WTC11 (cell line): ENCODE data around the gene FSHR. TPM values are rescaled to one million over a fixed set of nuclear protein-coding genes. Genes with fewer than 3 reads are reported as not detected.

ENCODE experiments used
- ATAC-seq: fragments of 200-7000 bp; cut with Tn5 transposase; 2 replicates; pipeline ENCODE4 v1.10.0; 2021; ENCODE audit warnings: mild to moderate bottlenecking, moderate library complexity
- CTCF ChIA-PET: fragments of 300-600 bp; sonication (Branson Sonifier 250); formaldehyde crosslinking; loops from one replicate; lab custom pipeline; 2021; ENCODE audit warnings: antibody characterized with exemption; lab: Charles Lee
- POLR2A ChIA-PET: fragments of 350-600 bp; sonication (Branson Sonifier 250); formaldehyde crosslinking; loops from one replicate; lab custom pipeline; 2021; ENCODE audit warnings: antibody characterized with exemption; lab: Charles Lee
- DNase-seq: peaks from one replicate; pipeline ENCODE4 v3.0.0; 2021; ENCODE audit warnings: low spot score
- H3K27ac Mint-ChIP-seq: 2 replicates; pipeline ENCODE4 v1.8.0; 2021; ENCODE audit warnings: mixed read lengths
- H3K27me3 Mint-ChIP-seq: 2 replicates; pipeline ENCODE4 v1.8.0; 2021; ENCODE audit warnings: low read depth, mild to moderate bottlenecking, moderate library complexity, mixed read lengths
- H3K36me3 Mint-ChIP-seq: 2 replicates; pipeline ENCODE4 v1.8.0; 2021; ENCODE audit warnings: mixed read lengths
- H3K4me1 Mint-ChIP-seq: 2 replicates; pipeline ENCODE4 v1.8.0; 2022; ENCODE audit warnings: mixed read lengths
- H3K4me3 Mint-ChIP-seq: 2 replicates; pipeline ENCODE4 v1.8.0; 2021; ENCODE audit warnings: mild to moderate bottlenecking, moderate library complexity, mixed read lengths
- H3K9me3 Mint-ChIP-seq: 2 replicates; pipeline ENCODE4 v1.8.0; 2021; ENCODE audit warnings: mixed read lengths
- AFF4 ChIP-seq: sonication (generic); formaldehyde crosslinking; IDR thresholded peaks from 2 replicates; pipeline ENCODE4 v1.8.1; 2023; ENCODE audit warnings: mild to moderate bottlenecking, missing genetic modification reagents, borderline replicate concordance
- AR ChIP-seq: fragments of 250-450 bp; sonication (Bioruptor Pico); IDR thresholded peaks from 2 replicates; pipeline ENCODE4 v1.9.0; 2021; ENCODE audit warnings: mild to moderate bottlenecking
- CTCF ChIP-seq: fragments of 200-600 bp; IDR thresholded peaks from 2 replicates; pipeline ENCODE4 v1.8.0; 2022; ENCODE audit warnings: antibody characterized with exemption
- E2F4 ChIP-seq: sonication (generic); formaldehyde crosslinking; IDR thresholded peaks from 2 replicates; pipeline ENCODE4 v1.8.1; 2022; ENCODE audit warnings: low read depth, mild to moderate bottlenecking, moderate library complexity, missing genetic modification reagents, borderline replicate concordance
- E2F5 ChIP-seq: sonication (generic); formaldehyde crosslinking; IDR thresholded peaks from 2 replicates; pipeline ENCODE4 v1.8.1; 2022; ENCODE audit warnings: mild to moderate bottlenecking, moderate library complexity, missing genetic modification reagents
- FOXJ3 ChIP-seq: sonication (generic); formaldehyde crosslinking; IDR thresholded peaks from 2 replicates; pipeline ENCODE4 v1.9.0; 2021; ENCODE audit warnings: missing genetic modification reagents, mild to moderate bottlenecking, borderline replicate concordance
- GABPB1 ChIP-seq: sonication (generic); formaldehyde crosslinking; IDR thresholded peaks from 2 replicates; pipeline ENCODE4 v1.8.1; 2023; ENCODE audit warnings: mild to moderate bottlenecking, missing genetic modification reagents
- JAZF1 ChIP-seq: fragments of 250-450 bp; sonication (Bioruptor Pico); IDR thresholded peaks from 2 replicates; pipeline ENCODE4 v1.9.0; 2021; ENCODE audit warnings: moderate library complexity, mild to moderate bottlenecking, inconsistent platforms
- MAX ChIP-seq: sonication (generic); formaldehyde crosslinking; IDR thresholded peaks from 2 replicates; pipeline ENCODE4 v1.8.0; 2022; ENCODE audit warnings: mild to moderate bottlenecking, missing genetic modification reagents
- MYBL2 ChIP-seq: sonication (generic); formaldehyde crosslinking; IDR thresholded peaks from 2 replicates; pipeline ENCODE4 v1.8.1; 2023; ENCODE audit warnings: mild to moderate bottlenecking, moderate library complexity, missing genetic modification reagents
- NFE2L1 ChIP-seq: sonication (generic); formaldehyde crosslinking; IDR thresholded peaks from 2 replicates; pipeline ENCODE4 v1.8.1; 2023; ENCODE audit warnings: missing genetic modification reagents
- SMAD3 ChIP-seq: sonication (generic); formaldehyde crosslinking; IDR thresholded peaks from 2 replicates; pipeline ENCODE4 v1.8.0; 2022; ENCODE audit warnings: missing genetic modification reagents, mild to moderate bottlenecking, borderline replicate concordance
- SMAD4 ChIP-seq: sonication (generic); formaldehyde crosslinking; IDR thresholded peaks from 2 replicates; pipeline ENCODE4 v1.8.0; 2022; ENCODE audit warnings: mild to moderate bottlenecking, missing genetic modification reagents
- ZNF232 ChIP-seq: sonication (generic); formaldehyde crosslinking; IDR thresholded peaks from 2 replicates; pipeline ENCODE4 v1.8.0; 2022; ENCODE audit warnings: mild to moderate bottlenecking, missing genetic modification reagents
- ZNF512 ChIP-seq: sonication (generic); formaldehyde crosslinking; IDR thresholded peaks from 2 replicates; pipeline ENCODE4 v1.8.1; 2022; ENCODE audit warnings: missing genetic modification reagents, borderline replicate concordance
- total RNA-seq: library from RNA; stranded (reverse); gene quantifications from 3 replicates; pipeline ENCODE4 v1.2.3, GENCODE V29; 2021

FSHR gene
- total RNA-seq, 1 experiment from 2014 or later = not detected

GRCh38 chr2:49032126-49032525 is 122.2 kb downstream of the FSHR start (continued):
- TF ChIP-seq E2F5 (CRISPR knock-in tag) (no peak), MYBL2 (CRISPR knock-in tag) (no peak), NFE2L1 (CRISPR knock-in tag) (no peak), E2F4 (CRISPR knock-in tag) (no peak), AFF4 (CRISPR knock-in tag) (no peak), JAZF1 (CRISPR knock-in tag) (no peak)

- H3K36me3 Mint-ChIP-seq = no peaks in the 10 kb centered on the region
- H3K27me3 Mint-ChIP-seq = no peaks in the 10 kb centered on the region
- H3K4me3 Mint-ChIP-seq = no peak overlapping the region
- H3K27ac Mint-ChIP-seq = no peak overlapping the region
- ChIA-PET CTCF (no interaction called here), POLR2A (no interaction called here)
- no peak for TF ChIP-seq SMAD4 (CRISPR knock-in tag)
- no peak for TF ChIP-seq ZNF232 (CRISPR knock-in tag)
- no peak for TF ChIP-seq SMAD3
- no peak for TF ChIP-seq GABPB1 (CRISPR knock-in tag)
- no peak for TF ChIP-seq CTCF
- TF ChIP-seq ZNF512 (CRISPR knock-in tag) = no peak
- TF ChIP-seq E2F4 (CRISPR knock-in tag) = no peak
- TF ChIP-seq FOXJ3 (CRISPR knock-in tag) = no peak
- TF ChIP-seq AR = no peak
- TF ChIP-seq MYBL2 (CRISPR knock-in tag) = no peak
- TF ChIP-seq MAX = no peak
- ATAC-seq (no peak; the same call in 1 of the 2 replicates), DNase-seq (no peak)
- H3K4me1 Mint-ChIP-seq = peaks cover 17% of the 10 kb centered on the region
- no peaks in the 10 kb centered on the region for H3K9me3 Mint-ChIP-seq
These were observed 124.9 kb downstream of the FSHR start for GRCh38 chr2:49029406-49029805.
